Cardiac fibroblast (primary cell): ENCODE data around the gene SPIB.
A peak's percentile ranks its signal among the peaks of the same experiment; 100 is the strongest.

Experiments
- DNase-seq, 2 donors: peaks; one replicate each; pipeline versions ENCODE4 v3.0.0 to v3.0.0-alpha.2; 2010; ENCODE audit warnings: low read depth in 2 of 2
- H3K4me3 ChIP-seq, 2 donors: replicated peaks in 1 of 2; 1 replicate in 1 of 2; 2 replicates in 1 of 2; pipeline ENCODE4 v1.5.1; 2011; ENCODE audit warnings: low read depth in 2 of 2, low read length in 2 of 2, mild to moderate bottlenecking in 2 of 2, moderate library complexity in 1 of 2
- TF ChIP-seq, protein P1 (sequence below): IDR thresholded peaks from one replicate; pipeline ENCODE4 v1.5.1; 2011; ENCODE audit warnings: low read depth, mild to moderate bottlenecking, low read length, inconsistent platforms

SPIB gene

DNA sequence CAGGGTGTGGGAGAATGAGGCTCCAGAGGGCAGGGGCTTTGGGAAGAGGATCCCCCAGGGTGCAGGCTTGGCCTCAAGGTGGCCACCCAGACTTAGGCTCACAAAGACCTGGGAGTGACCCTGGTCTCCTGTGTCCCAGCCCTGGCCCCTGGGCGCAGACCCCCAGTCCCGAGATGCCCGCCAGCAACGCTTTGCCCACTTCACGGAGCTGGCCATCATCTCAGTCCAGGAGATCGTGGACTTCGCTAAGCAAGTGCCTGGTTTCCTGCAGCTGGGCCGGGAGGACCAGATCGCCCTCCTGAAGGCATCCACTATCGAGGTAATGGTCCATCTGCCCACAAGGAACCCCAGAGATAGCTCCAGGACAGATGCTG lies 39.9 kb upstream of the SPIB start:
- TF ChIP-seq, protein P1, sequence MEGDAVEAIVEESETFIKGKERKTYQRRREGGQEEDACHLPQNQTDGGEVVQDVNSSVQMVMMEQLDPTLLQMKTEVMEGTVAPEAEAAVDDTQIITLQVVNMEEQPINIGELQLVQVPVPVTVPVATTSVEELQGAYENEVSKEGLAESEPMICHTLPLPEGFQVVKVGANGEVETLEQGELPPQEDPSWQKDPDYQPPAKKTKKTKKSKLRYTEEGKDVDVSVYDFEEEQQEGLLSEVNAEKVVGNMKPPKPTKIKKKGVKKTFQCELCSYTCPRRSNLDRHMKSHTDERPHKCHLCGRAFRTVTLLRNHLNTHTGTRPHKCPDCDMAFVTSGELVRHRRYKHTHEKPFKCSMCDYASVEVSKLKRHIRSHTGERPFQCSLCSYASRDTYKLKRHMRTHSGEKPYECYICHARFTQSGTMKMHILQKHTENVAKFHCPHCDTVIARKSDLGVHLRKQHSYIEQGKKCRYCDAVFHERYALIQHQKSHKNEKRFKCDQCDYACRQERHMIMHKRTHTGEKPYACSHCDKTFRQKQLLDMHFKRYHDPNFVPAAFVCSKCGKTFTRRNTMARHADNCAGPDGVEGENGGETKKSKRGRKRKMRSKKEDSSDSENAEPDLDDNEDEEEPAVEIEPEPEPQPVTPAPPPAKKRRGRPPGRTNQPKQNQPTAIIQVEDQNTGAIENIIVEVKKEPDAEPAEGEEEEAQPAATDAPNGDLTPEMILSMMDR: no peak
- no peak for DNase-seq
- no peak overlapping the region for H3K4me3 ChIP-seq

DNA sequence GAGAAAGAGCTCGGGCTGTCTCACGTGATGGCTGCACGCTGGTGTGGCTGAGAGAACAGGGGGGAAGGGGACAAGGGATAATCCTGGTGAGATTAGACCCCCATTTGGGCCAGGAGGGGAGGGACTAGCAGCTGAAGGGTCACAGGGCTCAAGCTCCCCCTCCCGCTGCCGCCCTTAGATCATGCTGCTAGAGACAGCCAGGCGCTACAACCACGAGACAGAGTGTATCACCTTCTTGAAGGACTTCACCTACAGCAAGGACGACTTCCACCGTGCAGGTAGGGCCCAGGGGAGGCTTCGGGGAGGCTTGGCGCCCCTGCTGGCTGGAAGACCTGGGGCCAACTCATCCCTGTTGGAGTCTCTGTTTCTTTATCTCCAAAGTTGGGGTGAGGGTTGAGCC lies 39.1 kb upstream of the SPIB start:
- TF ChIP-seq, protein P1: no peak
- DNase-seq: no peak
- H3K4me3 ChIP-seq: no peak overlapping the region

DNA sequence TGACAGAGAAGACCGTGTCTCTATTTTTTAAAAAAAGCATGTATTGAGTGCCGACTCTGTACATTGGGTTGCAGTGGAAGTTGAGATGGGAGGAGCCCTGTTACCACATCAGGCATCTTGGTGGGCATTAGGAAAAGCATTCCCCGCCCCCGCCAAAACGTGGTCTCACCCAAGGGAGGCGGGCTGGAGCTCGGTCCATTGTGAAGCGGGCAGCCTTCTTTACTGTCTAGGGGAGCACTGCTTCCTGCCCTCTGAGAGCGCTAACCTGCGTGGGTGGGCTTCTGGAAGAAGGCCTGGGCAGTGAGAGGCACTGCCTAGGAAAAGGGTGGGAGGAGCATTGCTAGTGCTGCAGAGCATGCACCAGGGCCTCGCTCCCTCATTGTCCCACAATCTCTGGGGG lies 38.6 kb upstream of the SPIB start:
- DNase-seq: peak in 1 of 2 donors; percentile 30
- H3K4me3 ChIP-seq: no peak overlapping the region
- TF ChIP-seq, protein P1: no peak

DNA sequence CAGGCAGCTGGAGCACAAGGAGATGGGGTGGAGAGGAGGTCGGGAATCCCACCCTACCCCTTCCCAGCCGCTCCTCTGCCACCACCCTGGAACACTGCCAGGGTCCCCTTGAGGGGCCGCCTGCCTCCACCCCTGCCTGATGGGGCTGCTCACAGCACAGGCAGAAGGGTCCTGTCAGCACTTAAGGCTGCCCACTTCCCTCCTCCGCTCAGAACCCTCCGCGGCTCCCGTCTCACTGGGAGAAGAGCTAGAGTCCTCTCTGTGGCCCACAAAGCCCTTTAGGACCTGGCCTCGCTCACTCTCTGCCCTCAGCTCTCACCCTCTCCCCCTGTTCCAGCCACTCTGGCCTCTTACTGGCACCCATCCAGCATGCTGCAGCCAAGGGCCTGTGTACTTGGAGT lies 38.0 kb upstream of the SPIB start:
- H3K4me3 ChIP-seq: no peak overlapping the region
- TF ChIP-seq, protein P1: no peak
- DNase-seq: peak in 1 of 2 donors; percentile 36

DNA sequence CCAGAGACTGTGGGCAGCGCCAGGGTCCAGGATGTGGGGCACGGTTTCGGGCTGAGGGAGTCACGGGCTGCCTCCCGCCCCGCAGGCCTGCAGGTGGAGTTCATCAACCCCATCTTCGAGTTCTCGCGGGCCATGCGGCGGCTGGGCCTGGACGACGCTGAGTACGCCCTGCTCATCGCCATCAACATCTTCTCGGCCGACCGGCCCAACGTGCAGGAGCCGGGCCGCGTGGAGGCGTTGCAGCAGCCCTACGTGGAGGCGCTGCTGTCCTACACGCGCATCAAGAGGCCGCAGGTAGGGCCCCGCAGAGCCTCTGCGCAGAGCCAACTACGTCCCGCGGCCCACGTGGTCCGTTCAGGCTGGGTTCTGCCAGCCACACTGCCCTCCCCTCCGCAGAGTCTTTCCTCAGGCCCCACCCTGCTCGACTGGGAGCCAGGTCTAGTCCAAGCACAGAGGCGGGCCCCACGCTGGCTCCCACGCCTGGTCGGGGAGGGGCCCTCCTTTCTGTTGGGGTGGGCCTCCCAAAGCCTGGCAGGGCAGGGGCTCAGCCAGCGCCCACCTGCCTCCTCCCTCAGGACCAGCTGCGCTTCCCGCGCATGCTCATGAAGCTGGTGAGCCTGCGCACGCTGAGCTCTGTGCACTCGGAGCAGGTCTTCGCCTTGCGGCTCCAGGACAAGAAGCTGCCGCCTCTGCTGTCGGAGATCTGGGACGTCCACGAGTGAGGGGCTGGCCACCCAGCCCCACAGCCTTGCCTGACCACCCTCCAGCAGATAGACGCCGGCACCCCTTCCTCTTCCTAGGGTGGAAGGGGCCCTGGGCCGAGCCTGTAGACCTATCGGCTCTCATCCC lies 36.6 kb upstream of the SPIB start:
- no peak for DNase-seq
- H3K4me3 ChIP-seq: no peak overlapping the region

DNA sequence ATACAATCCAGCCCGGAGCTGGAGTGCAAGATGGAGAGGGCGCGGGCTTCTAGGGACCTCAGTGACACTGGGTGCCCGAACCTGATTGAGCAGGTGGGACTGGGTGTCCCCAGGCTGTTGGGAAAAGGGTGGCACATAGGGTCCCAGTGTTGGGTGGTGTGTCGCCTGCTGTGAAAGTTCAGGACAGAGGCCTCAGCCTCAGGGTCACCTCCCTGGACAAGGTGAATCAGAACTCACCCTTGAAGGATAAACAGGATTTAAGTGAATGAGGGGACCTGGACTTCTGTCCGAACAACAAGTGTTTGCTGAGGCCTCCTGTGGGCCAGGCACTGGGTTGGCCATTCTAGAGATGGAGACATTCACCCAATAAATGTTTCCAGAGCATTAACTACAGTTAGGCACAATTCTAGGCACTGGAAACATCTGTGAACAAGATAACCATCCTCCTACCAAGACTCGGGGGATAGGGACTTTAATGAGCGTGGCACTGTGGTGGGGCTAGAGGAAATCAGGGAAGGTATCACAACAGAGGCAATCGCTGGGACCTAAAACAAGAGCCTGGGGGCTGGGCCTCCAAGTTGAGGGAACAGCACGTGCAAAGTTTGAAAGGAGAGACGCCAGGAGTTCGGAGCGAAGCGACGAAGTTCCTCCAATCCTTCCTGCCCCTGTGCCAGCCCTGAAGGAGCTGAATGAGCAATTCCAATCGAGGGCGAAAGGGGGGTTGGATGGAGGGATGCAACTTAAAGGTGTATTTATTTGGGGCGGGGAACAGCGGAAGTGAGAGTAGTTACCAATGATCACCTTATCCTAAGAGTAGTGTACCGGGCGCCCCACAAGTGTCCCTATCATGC lies 35.5 kb upstream of the SPIB start:
- TF ChIP-seq, protein P1: no peak
- DNase-seq: no peak
- peak overlapping the region; percentile 76 to 79 for H3K4me3 ChIP-seq

More for the DNA sequence above, 36.6 kb upstream of the SPIB start:
- TF ChIP-seq, protein P1: no peak
